Measurements from ENCODE around the gene ITCH. TPM values are rescaled to one million over a fixed set of nuclear protein-coding genes. Genes with fewer than 3 reads are reported as not detected.

Gene ITCH
- total RNA-seq, 1 experiment from 2014 or later = 78.8 TPM

GRCh38 chr20:34534391-34535165 is 171.5 kb downstream of the ITCH start:
- no TSS peak for BruUV-seq (replicated peaks)
- peaks cover 12 to 49% of the 10 kb centered on the region in 2 experiments; a peak in 2 of 4 replicates for H3K36me3 ChIP-seq (ENCODE audit: control insufficient read depth in 1 of 2, insufficient read depth in 2 of 2, low read length in 2 of 2)
- RAD21 ChIA-PET (ENCODE audit: low non-redundant PET in 1 of 2, low total read pairs in 2 of 2, uncharacterized antibody in 2 of 2, unreplicated experiment in 2 of 2) = no interaction called here

GRCh38 chr20:34535301-34535840 is 172.3 kb downstream of the ITCH start:
- no peak for ATAC-seq
- Histone ChIP-seq H4K20me1 (ENCODE audit: insufficient read depth) (no peaks in the 10 kb centered on the region), H3K27me3 (ENCODE audit: insufficient read depth, low read length) (no peaks in the 10 kb centered on the region), H3K4me1 (ENCODE audit: control insufficient read depth in 1 of 2, insufficient read depth in 2 of 2, low read length in 2 of 2) (no peaks in the 10 kb centered on the region), H3K27ac (ENCODE audit: low read depth, low read length) (no peak overlapping the region), H3K9ac (ENCODE audit: low read length) (no peak overlapping the region), H2AFZ (ENCODE audit: low read depth, low read length, poor library complexity, severe bottlenecking) (no peak overlapping the region), H3K79me2 (ENCODE audit: insufficient read depth, low read length) (peaks cover 8% of the 10 kb centered on the region; the same call in 1 of the 2 replicates), H3K36me3 (ENCODE audit: control insufficient read depth in 1 of 2, insufficient read depth in 2 of 2, low read length in 2 of 2) (peaks cover 17 to 47% of the 10 kb centered on the region in 2 experiments; a peak in 3 of 4 replicates), H3K4me3 (replicated peaks in 1 of 2; ENCODE audit: low read depth in 1 of 2, low read length in 2 of 2) (no peak overlapping the region), H3K9me3 (ENCODE audit: control insufficient read depth in 1 of 2, insufficient read depth in 1 of 2, low read depth in 1 of 2, low read length in 2 of 2) (no peaks in the 10 kb centered on the region), H3K4me2 (ENCODE audit: low read length) (no peak overlapping the region), H3K9me2 (ENCODE audit: insufficient read depth) (no peaks in the 10 kb centered on the region)
- TF ChIP-seq YY1 (IDR thresholded peaks at IDR 0.05; ENCODE audit: extremely low read depth, insufficient replicate concordance, low read depth, low read length) (no peak), EGR1 (IDR thresholded peaks at IDR 0.05; ENCODE audit: low read depth) (no peak), ZNF274 (IDR thresholded peaks at IDR 0.05; ENCODE audit: low read depth, low read length) (no peak), TCF7L2 (IDR thresholded peaks at IDR 0.05; ENCODE audit: borderline replicate concordance, extremely low read depth, insufficient read depth, insufficient read length) (no peak), CBX3 (IDR thresholded peaks at IDR 0.05; ENCODE audit: low read depth) (no peak), SIN3A (IDR thresholded peaks at IDR 0.05; ENCODE audit: low read depth) (no peak), ELF1 (IDR thresholded peaks at IDR 0.05; ENCODE audit: borderline replicate concordance, low read depth) (no peak), RAD21 (IDR thresholded peaks at IDR 0.05; ENCODE audit: low read depth) (no peak), ATF3 (IDR thresholded peaks at IDR 0.05) (no peak), SRF (IDR thresholded peaks at IDR 0.05; ENCODE audit: low read depth) (no peak), POLR2AphosphoS5 (IDR thresholded peaks at IDR 0.05; ENCODE audit: low read depth, low read length) (no peak), EZH2phosphoT487 (IDR thresholded peaks at IDR 0.05; ENCODE audit: borderline replicate concordance) (no peak), ZFX (IDR thresholded peaks at IDR 0.05) (no peak), REST (IDR thresholded peaks at IDR 0.05; ENCODE audit: low read depth) (no peak), CEBPB (IDR thresholded peaks at IDR 0.05; ENCODE audit: low read depth) (no peak), EZH2 (IDR thresholded peaks at IDR 0.05) (no peak)
- no peak for DNase-seq (ENCODE audit: low read depth, low spot score)
- POLR2A ChIA-PET = no interaction called here
- BruUV-seq (replicated peaks) = no TSS peak
- CTCF ChIA-PET = interaction anchor here (0.8 kb wide), 1 partner anchor 234 kb away, joined by 3 read pairs; no protein-coding TSS in a partner anchor
- RAD21 ChIA-PET (ENCODE audit: low non-redundant PET in 1 of 2, low total read pairs in 2 of 2, uncharacterized antibody in 2 of 2, unreplicated experiment in 2 of 2) = no interaction called here
- intact Hi-C loops (cut with micrococcal nuclease) = no loop called here

More at GRCh38 chr20:34534391-34535165, 171.5 kb downstream of the ITCH start:
- ChIA-PET CTCF (no interaction called here), POLR2A (no interaction called here)
- no peaks in the 10 kb centered on the region for H3K9me3 ChIP-seq (ENCODE audit: control insufficient read depth in 1 of 2, insufficient read depth in 1 of 2, low read depth in 1 of 2, low read length in 2 of 2)
- H3K79me2 ChIP-seq (ENCODE audit: insufficient read depth, low read length) = peaks cover 15% of the 10 kb centered on the region; the same call in 1 of the 2 replicates
- no peak for DNase-seq (ENCODE audit: low read depth, low spot score)
- H3K27me3 ChIP-seq (ENCODE audit: insufficient read depth, low read length) = no peaks in the 10 kb centered on the region
- no peaks in the 10 kb centered on the region for H4K20me1 ChIP-seq (ENCODE audit: insufficient read depth)
- no peaks in the 10 kb centered on the region for H3K4me1 ChIP-seq (ENCODE audit: control insufficient read depth in 1 of 2, insufficient read depth in 2 of 2, low read length in 2 of 2)
- intact Hi-C loops (cut with micrococcal nuclease) = no loop called here
- H3K4me2 ChIP-seq (ENCODE audit: low read length) = no peak overlapping the region
- ATAC-seq = no peak
- no peak overlapping the region for H3K9ac ChIP-seq (ENCODE audit: low read length)
- TF ChIP-seq SP1 (IDR thresholded peaks at IDR 0.05; ENCODE audit: low read depth) = no peak
- no peak overlapping the region for H2AFZ ChIP-seq (ENCODE audit: low read depth, low read length, poor library complexity, severe bottlenecking)
- no peak overlapping the region for H3K27ac ChIP-seq (ENCODE audit: low read depth, low read length)
- H3K9me2 ChIP-seq (ENCODE audit: insufficient read depth) = no peaks in the 10 kb centered on the region
- no peak overlapping the region for H3K4me3 ChIP-seq (replicated peaks in 1 of 2; ENCODE audit: low read depth in 1 of 2, low read length in 2 of 2)
